Duodenal mucosa (tissue), 2 donors: ENCODE data around the gene PGF.

Experiments used
- H3K27ac ChIP-seq: one replicate; pipeline ENCODE4 v1.7.0; 2013; ENCODE audit warnings: low read depth, low read length
- H3K27me3 ChIP-seq, 2 donors: one replicate each; pipeline ENCODE4 v1.7.0; 2013; ENCODE audit warnings: low read length in 2 of 2, control low read depth in 1 of 2; ENCODE audit not compliant: insufficient read depth in 2 of 2, control insufficient read depth in 1 of 2
- H3K36me3 ChIP-seq, 2 donors: one replicate each; pipeline ENCODE4 v1.7.0; 2013; ENCODE audit warnings: low read length in 2 of 2, control low read depth in 1 of 2; ENCODE audit not compliant: insufficient read depth in 2 of 2, control insufficient read depth in 1 of 2
- H3K4me1 ChIP-seq, 2 donors: one replicate each; pipeline ENCODE4 v1.7.0; 2013; ENCODE audit warnings: low read length in 2 of 2, control low read depth in 1 of 2; ENCODE audit not compliant: insufficient read depth in 2 of 2, control insufficient read depth in 1 of 2
- H3K4me3 ChIP-seq, 2 donors: one replicate each; pipeline ENCODE4 v1.7.0; 2013; ENCODE audit warnings: low read length in 2 of 2, low read depth in 1 of 2
- H3K9ac ChIP-seq, 2 donors: one replicate each; pipeline ENCODE4 v1.7.0; 2013; ENCODE audit warnings: low read length in 2 of 2, low read depth in 1 of 2
- H3K9me3 ChIP-seq, 2 donors: one replicate each; pipeline ENCODE4 v1.7.0; 2013; ENCODE audit warnings: low read length in 2 of 2, control low read depth in 1 of 2; ENCODE audit not compliant: control insufficient read depth in 1 of 2

The PGF gene

GRCh38 chr14:74912111-74912510 is 43.3 kb downstream of the PGF start:
- no peak overlapping the region for H3K27ac ChIP-seq
- no peaks in the 10 kb centered on the region for H3K27me3 ChIP-seq
- no peak overlapping the region for H3K9ac ChIP-seq
- peaks cover 19 to 24% of the 10 kb centered on the region in 2 donors for H3K4me1 ChIP-seq
- no peaks in the 10 kb centered on the region for H3K9me3 ChIP-seq
- no peaks in the 10 kb centered on the region for H3K36me3 ChIP-seq
- no peak overlapping the region for H3K4me3 ChIP-seq

- Histone ChIP-seq H3K27me3 (no peaks in the 10 kb centered on the region), H3K4me3 (no peak overlapping the region), H3K9ac (no peak overlapping the region), H3K4me1 (peaks cover 21 to 28% of the 10 kb centered on the region in 2 donors), H3K9me3 (no peaks in the 10 kb centered on the region), H3K36me3 (peaks cover 0 to under 1% of the 10 kb centered on the region in 2 donors), H3K27ac (no peak overlapping the region)
These were observed 43.7 kb downstream of the PGF start for GRCh38 chr14:74911704-74912103.

- Histone ChIP-seq H3K4me1 (peaks cover 21 to 28% of the 10 kb centered on the region in 2 donors), H3K4me3 (no peak overlapping the region), H3K9ac (no peak overlapping the region), H3K27me3 (no peaks in the 10 kb centered on the region), H3K9me3 (no peaks in the 10 kb centered on the region), H3K36me3 (peaks cover 0 to 5% of the 10 kb centered on the region in 2 donors), H3K27ac (no peak overlapping the region)
These were observed 44.2 kb downstream of the PGF start for GRCh38 chr14:74911221-74911620.

GRCh38 chr14:74910556-74910955 is 44.8 kb downstream of the PGF start:
- Histone ChIP-seq H3K9me3 (no peaks in the 10 kb centered on the region), H3K4me3 (peak overlapping the region in 1 of 2 donors; percentile 16), H3K27me3 (no peaks in the 10 kb centered on the region), H3K4me1 (peaks cover 25 to 33% of the 10 kb centered on the region in 2 donors), H3K9ac (no peak overlapping the region), H3K36me3 (peaks cover 0 to 6% of the 10 kb centered on the region in 2 donors), H3K27ac (no peak overlapping the region)

GRCh38 chr14:74909911-74910310 is 45.5 kb downstream of the PGF start:
- no peak overlapping the region for H3K4me3 ChIP-seq
- H3K27me3 ChIP-seq = no peaks in the 10 kb centered on the region
- no peak overlapping the region for H3K27ac ChIP-seq
- no peaks in the 10 kb centered on the region for H3K9me3 ChIP-seq
- H3K36me3 ChIP-seq = peaks cover 0 to 11% of the 10 kb centered on the region in 2 donors
- no peak overlapping the region for H3K9ac ChIP-seq
- H3K4me1 ChIP-seq = peaks cover 25 to 35% of the 10 kb centered on the region in 2 donors

GRCh38 chr14:74909501-74909900 is 45.9 kb downstream of the PGF start:
- Histone ChIP-seq H3K27me3 (no peaks in the 10 kb centered on the region), H3K9ac (no peak overlapping the region), H3K27ac (no peak overlapping the region), H3K4me1 (peaks cover 25 to 35% of the 10 kb centered on the region in 2 donors), H3K36me3 (peaks cover 0 to 15% of the 10 kb centered on the region in 2 donors), H3K9me3 (no peaks in the 10 kb centered on the region), H3K4me3 (no peak overlapping the region)

- no peaks in the 10 kb centered on the region for H3K27me3 ChIP-seq
- H3K27ac ChIP-seq = no peak overlapping the region
- H3K4me1 ChIP-seq = peaks cover 25 to 35% of the 10 kb centered on the region in 2 donors
These were observed 46.5 kb downstream of the PGF start for GRCh38 chr14:74908861-74909341.

GRCh38 chr14:74907744-74908143 is 47.7 kb downstream of the PGF start:
- no peak overlapping the region for H3K4me3 ChIP-seq
- peaks cover 5 to 28% of the 10 kb centered on the region in 2 donors for H3K36me3 ChIP-seq
- no peaks in the 10 kb centered on the region for H3K9me3 ChIP-seq
- no peaks in the 10 kb centered on the region for H3K27me3 ChIP-seq
- peaks cover 25 to 35% of the 10 kb centered on the region in 2 donors for H3K4me1 ChIP-seq
- no peak overlapping the region for H3K27ac ChIP-seq
- H3K9ac ChIP-seq = no peak overlapping the region

More at GRCh38 chr14:74908861-74909341, 46.5 kb downstream of the PGF start:
- no peak overlapping the region for H3K4me3 ChIP-seq
- H3K9ac ChIP-seq = no peak overlapping the region
- H3K36me3 ChIP-seq = peaks cover 0 to 18% of the 10 kb centered on the region in 2 donors
- no peaks in the 10 kb centered on the region for H3K9me3 ChIP-seq

GRCh38 chr14:74906925-74907521 is 48.4 kb downstream of the PGF start:
- Histone ChIP-seq H3K36me3 (peaks cover 12 to 35% of the 10 kb centered on the region in 2 donors), H3K9me3 (no peaks in the 10 kb centered on the region), H3K27ac (no peak overlapping the region), H3K27me3 (no peaks in the 10 kb centered on the region), H3K4me3 (no peak overlapping the region), H3K4me1 (peaks cover 23 to 32% of the 10 kb centered on the region in 2 donors), H3K9ac (peak overlapping the region in 1 of 2 donors; percentile 32)

GRCh38 chr14:74905595-74906142 is 49.7 kb downstream of the PGF start:
- peaks cover 25 to 48% of the 10 kb centered on the region in 2 donors for H3K36me3 ChIP-seq

More at GRCh38 chr14:74905595-74906142, 49.7 kb downstream of the PGF start:
- no peak overlapping the region for H3K4me3 ChIP-seq
- no peak overlapping the region for H3K27ac ChIP-seq
- H3K9me3 ChIP-seq = no peaks in the 10 kb centered on the region
- no peaks in the 10 kb centered on the region for H3K27me3 ChIP-seq
- H3K9ac ChIP-seq = no peak overlapping the region
- peaks cover 14 to 22% of the 10 kb centered on the region in 2 donors for H3K4me1 ChIP-seq
